ENCODE measurements around the gene MFN2.

The MFN2 gene

GRCh38 chr1:12051361-12051760 lies 71.1 kb downstream of the MFN2 start:
- DNase-seq (ENCODE audit: low spot score): no peak

GRCh38 chr1:12052008-12052573 lies 71.8 kb downstream of the MFN2 start:
- DNase-seq (ENCODE audit: low spot score): peak; percentile 91

- no peak for DNase-seq (ENCODE audit: low spot score)
Measured at GRCh38 chr1:12052997-12053686, 72.9 kb downstream of the MFN2 start.

GRCh38 chr1:12053752-12054548 lies 73.7 kb downstream of the MFN2 start:
- no peak for DNase-seq (ENCODE audit: low spot score)

GRCh38 chr1:12055259-12055658 lies 75.0 kb downstream of the MFN2 start:
- DNase-seq (ENCODE audit: low spot score): no peak

GRCh38 chr1:12056331-12056841 lies 76.1 kb downstream of the MFN2 start:
- peak; percentile 53 for DNase-seq (ENCODE audit: low spot score)

- DNase-seq (ENCODE audit: low spot score): no peak
Measured at GRCh38 chr1:12057382-12057781, 77.1 kb downstream of the MFN2 start.

DNA sequence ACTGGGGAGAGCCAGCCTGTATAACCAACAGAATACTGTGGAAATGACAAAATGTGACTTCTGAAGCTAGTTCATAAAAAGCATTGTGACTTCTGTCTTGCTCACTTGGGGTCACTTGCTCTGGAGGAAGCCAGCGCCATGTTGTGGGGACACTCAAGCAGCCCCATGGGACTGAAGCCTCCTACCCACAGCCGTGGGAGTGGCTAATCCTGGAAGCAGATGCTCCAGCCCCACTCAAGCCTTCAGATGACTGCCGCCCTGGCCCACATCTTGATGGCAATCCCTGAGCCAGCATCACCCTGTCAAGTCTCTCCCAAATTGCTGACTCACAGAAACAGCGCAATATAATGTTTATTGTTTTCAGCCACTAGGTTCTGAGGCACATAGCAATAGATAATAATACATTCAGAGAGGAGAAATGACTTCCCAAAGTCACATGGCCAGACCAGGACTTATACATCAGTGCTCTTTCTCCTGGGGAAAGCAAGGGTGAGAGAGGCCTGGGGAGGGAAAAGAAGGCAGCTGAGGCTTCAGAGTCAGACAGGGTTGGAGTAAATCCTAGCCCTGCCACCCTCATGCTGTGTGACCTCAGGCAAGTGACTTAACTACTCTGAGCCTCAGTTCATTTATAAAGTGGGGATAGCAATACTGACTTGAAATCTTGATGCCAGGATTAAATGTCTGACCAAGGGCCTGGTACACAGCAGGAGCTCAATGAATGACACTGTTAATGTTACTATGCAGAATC lies 77.9 kb downstream of the MFN2 start:
- DNase-seq (ENCODE audit: low spot score): no peak

GRCh38 chr1:12059226-12059625 lies 79.0 kb downstream of the MFN2 start:
- no peak for DNase-seq (ENCODE audit: low spot score)

- DNase-seq (ENCODE audit: low spot score): no peak
Measured at GRCh38 chr1:12059722-12060464, 79.6 kb downstream of the MFN2 start.

DNA sequence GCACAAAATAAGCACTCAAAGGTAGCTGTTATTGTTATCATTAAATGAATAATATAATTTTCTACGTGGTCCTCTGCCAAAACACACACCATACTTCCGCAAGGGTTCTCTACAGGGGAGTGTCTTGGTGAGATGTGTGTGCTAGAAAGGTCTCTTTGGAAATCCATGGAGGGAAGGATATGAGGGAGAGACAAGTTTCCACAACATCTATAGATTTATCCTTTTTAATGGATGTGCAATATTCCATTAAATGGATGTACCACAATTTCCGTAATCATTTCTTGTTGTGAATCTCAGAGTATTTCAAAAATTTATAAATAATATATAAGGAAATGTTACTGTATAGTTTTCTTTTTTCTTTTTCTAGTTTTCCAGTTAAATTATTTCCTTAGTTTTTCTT lies 80.3 kb downstream of the MFN2 start:
- no peak for DNase-seq (ENCODE audit: low spot score)

Data from RKO (cell line).